Activated T-cell treated with anti-CD3 and anti-CD28 coated beads, Interleukin-2, amount 50 U/mL, for 4 hours (primary cell): Measurements from ENCODE around the gene MYO5B. TPM values are rescaled to one million over a fixed set of nuclear protein-coding genes. Genes with fewer than 3 reads are reported as not detected.

Experiments used
- ATAC-seq, 2 donors: fragments of 200-7000 bp; cut with Tn5 transposase; one replicate each; pipeline ENCODE4 v1.10.0; 2021
- DNase-seq: peaks from one replicate; pipeline ENCODE4 v3.0.0-alpha.2; 2020
- H3K27me3 Mint-ChIP-seq: one replicate; pipeline ENCODE4 v1.8.0; 2021; ENCODE audit warnings: low read depth, mixed read lengths
- H3K36me3 Mint-ChIP-seq: one replicate; pipeline ENCODE4 v1.8.0; 2022; ENCODE audit warnings: mixed read lengths; ENCODE audit not compliant: insufficient read depth
- H3K4me1 Mint-ChIP-seq: one replicate; pipeline ENCODE4 v1.8.0; 2021; ENCODE audit warnings: low read depth, mixed read lengths
- H3K4me3 Mint-ChIP-seq: one replicate; pipeline ENCODE4 v1.8.0; 2021; ENCODE audit warnings: mild to moderate bottlenecking, moderate library complexity, mixed read lengths
- H3K9me3 Mint-ChIP-seq: one replicate; pipeline ENCODE4 v1.8.0; 2021; ENCODE audit warnings: mixed read lengths
- total RNA-seq, 3 donors: library from RNA; stranded (reverse); gene quantifications; one replicate each; pipeline ENCODE4 v1.2.1, GENCODE V29; 2021

The MYO5B gene
- total RNA-seq, 3 donors from 2014 or later, result 0.13 to 0.14 (median 0.13) TPM

DNA sequence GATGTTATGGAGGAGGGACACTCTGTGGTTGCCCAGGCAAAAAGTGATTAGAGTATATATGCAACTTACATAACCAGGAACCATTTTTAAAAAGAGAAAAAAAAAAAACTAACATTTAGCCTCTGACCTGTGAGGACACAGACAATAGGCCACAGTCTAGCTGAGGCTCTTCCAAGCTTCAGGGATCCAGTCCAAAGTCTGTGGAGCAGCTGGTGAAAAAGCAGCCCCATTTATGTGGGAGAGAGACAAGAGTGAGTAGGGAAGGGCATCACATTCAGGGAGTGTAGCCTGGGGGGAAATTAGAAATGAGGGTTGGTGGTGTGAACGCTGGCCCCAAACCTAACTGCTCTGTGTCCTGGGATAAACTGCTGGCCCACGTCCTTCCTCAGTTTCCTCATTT is 122.8 kb downstream of the MYO5B start:
- peaks cover 8% of the 10 kb centered on the region for H3K4me1 Mint-ChIP-seq
- H3K36me3 Mint-ChIP-seq, result no peaks in the 10 kb centered on the region
- no peak overlapping the region for H3K4me3 Mint-ChIP-seq
- H3K9me3 Mint-ChIP-seq, result no peaks in the 10 kb centered on the region
- ATAC-seq, result no peak
- DNase-seq, result no peak
- peaks cover 7% of the 10 kb centered on the region for H3K27me3 Mint-ChIP-seq

DNA sequence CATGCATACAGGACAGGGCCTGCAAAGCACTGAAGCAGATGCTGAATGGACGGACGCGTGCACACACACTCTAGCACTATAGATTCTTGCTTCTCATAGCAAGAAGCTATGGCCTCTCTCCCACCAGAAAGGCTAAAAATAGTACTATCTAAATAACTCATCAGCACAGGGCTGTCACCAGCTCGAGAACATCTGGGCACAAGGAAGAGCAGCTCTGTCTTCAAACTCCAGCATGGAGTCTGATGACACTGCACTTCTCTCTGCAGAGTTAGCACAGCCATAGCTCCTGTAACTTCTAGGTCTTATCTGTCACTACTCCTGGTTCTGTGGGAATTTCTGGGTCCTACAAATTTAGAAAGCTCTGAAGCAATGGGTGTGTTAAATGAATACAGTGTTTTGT is 123.5 kb downstream of the MYO5B start:
- Mint-ChIP-seq H3K4me1 (peaks cover 8% of the 10 kb centered on the region), H3K27me3 (peaks cover 7% of the 10 kb centered on the region), H3K9me3 (no peaks in the 10 kb centered on the region), H3K4me3 (no peak overlapping the region), H3K36me3 (no peaks in the 10 kb centered on the region)
- ATAC-seq, result no peak
- no peak for DNase-seq

DNA sequence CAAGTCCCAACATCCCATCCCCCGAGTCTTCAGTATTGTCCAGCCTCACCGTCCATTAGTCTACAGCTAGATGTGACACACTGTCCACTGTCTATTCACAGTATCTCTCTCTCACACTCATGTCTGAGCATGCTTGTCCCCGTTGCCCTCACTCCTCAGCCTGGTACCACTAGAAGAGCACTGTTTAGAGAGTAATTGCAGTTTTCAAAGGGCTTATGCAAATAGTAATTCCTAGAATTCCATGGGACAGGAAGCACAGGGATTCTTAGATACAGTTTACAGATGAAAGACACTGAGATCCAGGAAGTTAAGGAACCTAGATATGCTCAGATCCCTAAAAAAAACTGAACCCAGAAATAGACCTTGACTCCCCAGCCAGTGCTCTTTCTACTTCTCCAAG is 125.5 kb downstream of the MYO5B start:
- H3K27me3 Mint-ChIP-seq, result peaks cover 3% of the 10 kb centered on the region
- H3K4me1 Mint-ChIP-seq, result no peaks in the 10 kb centered on the region
- ATAC-seq (no peak), DNase-seq (no peak)
- no peak overlapping the region for H3K4me3 Mint-ChIP-seq
- no peaks in the 10 kb centered on the region for H3K9me3 Mint-ChIP-seq
- no peaks in the 10 kb centered on the region for H3K36me3 Mint-ChIP-seq

DNA sequence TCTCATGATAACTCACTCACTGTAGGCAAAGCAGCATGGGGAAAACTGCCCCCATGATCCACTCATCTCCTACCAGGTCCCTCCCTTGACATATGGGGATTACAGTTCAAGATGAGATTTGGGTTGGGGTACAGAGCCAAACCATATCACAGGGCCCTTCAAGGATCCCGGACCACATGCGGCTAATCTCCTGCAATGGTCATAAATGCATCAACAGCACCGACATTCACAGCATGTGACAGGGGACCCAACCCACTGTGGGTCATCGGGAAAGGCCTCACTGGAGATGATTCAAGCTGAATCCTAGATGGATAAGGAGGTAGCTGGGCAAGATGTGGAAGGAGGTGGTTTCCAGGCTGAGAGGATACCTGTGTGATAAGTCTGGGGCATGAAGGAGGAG is 129.4 kb downstream of the MYO5B start:
- Mint-ChIP-seq H3K9me3 (no peaks in the 10 kb centered on the region), H3K4me3 (no peak overlapping the region), H3K36me3 (no peaks in the 10 kb centered on the region), H3K4me1 (no peaks in the 10 kb centered on the region), H3K27me3 (peaks cover 6% of the 10 kb centered on the region)
- DNase-seq (no peak), ATAC-seq (no peak)

DNA sequence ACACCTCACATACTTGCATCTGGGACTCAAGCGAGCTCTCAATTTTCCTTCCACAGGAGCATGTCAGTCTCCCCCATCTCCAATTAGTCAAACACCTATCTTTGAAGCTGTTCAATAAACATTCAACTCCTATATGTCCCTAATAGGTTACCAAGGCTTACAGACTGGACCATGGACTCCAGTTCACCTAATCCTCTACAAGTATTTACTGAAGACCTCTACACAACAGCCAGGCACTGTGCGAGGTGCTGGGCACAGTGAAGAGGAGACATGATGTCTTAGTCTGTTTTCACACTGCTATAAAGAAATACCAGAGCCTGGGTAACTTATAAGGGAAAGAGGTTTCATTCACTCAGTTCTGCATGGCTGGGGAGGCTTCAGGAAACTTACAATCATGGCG is 129.9 kb downstream of the MYO5B start:
- Mint-ChIP-seq H3K9me3 (no peaks in the 10 kb centered on the region), H3K36me3 (no peaks in the 10 kb centered on the region), H3K27me3 (peaks cover 6% of the 10 kb centered on the region), H3K4me3 (no peak overlapping the region), H3K4me1 (no peaks in the 10 kb centered on the region)
- DNase-seq (no peak), ATAC-seq (no peak)

DNA sequence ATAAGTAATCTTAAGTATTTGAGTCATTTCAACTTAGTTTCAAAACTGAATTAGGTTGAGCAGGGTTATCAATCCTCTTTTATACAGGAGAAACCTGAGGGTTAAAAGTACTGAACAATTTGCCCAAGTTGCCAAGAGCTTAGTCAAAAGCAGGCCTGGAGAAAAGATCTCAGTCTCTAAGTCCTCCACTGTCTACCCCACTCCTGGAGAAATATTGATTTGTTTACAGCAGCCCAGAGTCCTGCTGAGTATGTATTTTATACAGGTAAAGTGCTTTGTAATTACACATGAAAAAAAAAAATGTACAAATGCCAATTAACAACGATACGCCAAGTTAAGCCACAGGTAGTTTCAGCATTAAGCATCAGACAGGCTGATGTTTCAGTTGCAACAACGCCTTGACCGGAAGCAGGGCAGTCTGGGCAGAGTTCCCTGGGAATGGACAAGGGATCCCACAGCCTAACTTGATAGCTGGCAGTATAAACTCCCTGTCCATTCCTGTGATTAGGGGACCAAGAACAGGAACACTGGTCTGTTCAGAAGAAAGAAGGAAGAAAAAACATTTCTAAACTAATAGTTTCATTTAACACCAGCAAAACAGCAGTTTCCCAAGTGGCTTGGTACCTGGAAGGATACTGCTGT is 132.9 kb downstream of the MYO5B start:
- Mint-ChIP-seq H3K27me3 (peaks cover 12% of the 10 kb centered on the region), H3K4me1 (no peaks in the 10 kb centered on the region), H3K36me3 (no peaks in the 10 kb centered on the region), H3K4me3 (no peak overlapping the region), H3K9me3 (no peaks in the 10 kb centered on the region)
- ATAC-seq, result no peak
- DNase-seq, result no peak

DNA sequence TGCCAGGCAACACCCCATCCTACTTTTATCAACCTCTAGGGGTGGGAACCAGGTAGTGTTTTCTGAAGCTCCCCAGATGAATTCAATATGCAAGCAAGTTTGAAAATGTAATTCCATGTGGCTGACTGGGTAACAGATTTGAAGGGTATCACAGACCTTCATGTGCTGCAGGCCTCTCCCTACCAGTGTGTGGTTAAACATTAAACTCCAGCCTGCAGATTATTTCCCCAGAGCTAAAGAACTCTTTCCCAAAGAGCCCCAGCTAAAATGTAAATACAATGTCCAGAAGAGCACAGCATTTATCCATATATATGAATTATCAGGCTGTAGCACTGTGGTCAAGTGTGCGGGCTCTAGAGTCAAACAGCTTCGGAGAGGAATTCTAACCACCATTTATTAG is 134.1 kb downstream of the MYO5B start:
- Mint-ChIP-seq H3K27me3 (peaks cover 12% of the 10 kb centered on the region), H3K4me3 (no peak overlapping the region), H3K9me3 (no peaks in the 10 kb centered on the region), H3K36me3 (no peaks in the 10 kb centered on the region), H3K4me1 (no peaks in the 10 kb centered on the region)
- no peak for ATAC-seq
- no peak for DNase-seq

DNA sequence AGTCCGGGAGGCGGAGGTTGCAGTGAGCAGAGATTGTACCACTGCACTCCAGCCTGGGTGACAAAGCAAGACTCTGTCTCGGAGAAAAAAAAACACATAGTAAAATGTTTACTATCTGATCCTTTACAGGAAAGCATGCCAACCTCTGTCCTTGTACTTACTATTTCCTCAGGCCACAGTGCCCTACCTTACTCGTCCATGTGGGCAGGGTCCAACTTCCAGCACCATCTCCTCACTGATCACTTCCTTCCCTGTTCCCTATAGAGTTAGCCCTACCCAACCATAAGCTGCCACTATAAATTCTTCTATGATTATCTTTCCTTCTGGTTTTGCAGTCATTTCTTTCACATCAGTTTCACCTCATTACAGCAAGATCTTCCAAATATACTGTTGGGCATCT is 136.2 kb downstream of the MYO5B start:
- no peak for ATAC-seq
- Mint-ChIP-seq H3K27me3 (peaks cover 14% of the 10 kb centered on the region), H3K9me3 (no peaks in the 10 kb centered on the region), H3K4me3 (no peak overlapping the region), H3K36me3 (no peaks in the 10 kb centered on the region), H3K4me1 (no peaks in the 10 kb centered on the region)
- no peak for DNase-seq

DNA sequence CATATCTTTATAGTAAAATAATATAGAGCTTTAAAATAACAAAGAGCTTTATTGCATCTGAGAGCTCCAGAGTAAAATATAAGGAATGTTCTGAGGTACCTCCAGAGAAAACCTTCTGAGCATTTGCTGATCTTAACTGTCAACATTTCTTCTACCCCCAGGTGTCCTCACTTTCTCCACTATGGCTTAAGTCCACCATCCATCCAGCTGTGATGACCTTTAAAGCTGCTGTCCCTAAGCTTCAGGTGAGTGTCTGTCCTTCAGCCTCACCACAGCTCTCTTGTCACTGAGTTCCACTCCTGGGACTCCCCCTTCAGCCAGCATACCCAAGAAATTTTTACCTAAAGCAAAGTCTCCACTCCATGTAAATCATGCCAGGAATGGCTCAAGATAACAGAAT is 137.9 kb downstream of the MYO5B start:
- Mint-ChIP-seq H3K9me3 (no peaks in the 10 kb centered on the region), H3K4me3 (no peak overlapping the region), H3K36me3 (no peaks in the 10 kb centered on the region), H3K4me1 (no peaks in the 10 kb centered on the region), H3K27me3 (peaks cover 9% of the 10 kb centered on the region)
- no peak for ATAC-seq
- no peak for DNase-seq

DNA sequence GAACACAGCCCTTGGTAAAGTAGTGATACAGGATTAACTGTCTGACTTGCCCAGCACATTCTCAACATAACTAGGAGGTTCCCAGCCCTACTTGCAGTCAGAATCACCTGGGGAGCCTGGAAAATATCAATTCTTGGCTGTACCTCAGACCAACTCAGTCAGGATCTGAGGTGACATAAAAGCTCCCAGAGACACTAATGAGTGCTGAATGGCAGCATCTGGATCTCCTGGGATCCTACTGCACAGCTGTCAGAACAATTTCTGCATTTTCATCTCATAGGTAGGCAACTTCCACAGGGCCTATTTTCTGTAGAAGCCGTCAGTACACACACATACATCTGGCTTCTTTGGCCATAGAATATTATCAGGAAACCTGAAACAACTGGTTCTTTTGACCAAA is 138.8 kb downstream of the MYO5B start:
- Mint-ChIP-seq H3K36me3 (no peaks in the 10 kb centered on the region), H3K4me1 (no peaks in the 10 kb centered on the region), H3K4me3 (no peak overlapping the region), H3K27me3 (peaks cover 12% of the 10 kb centered on the region), H3K9me3 (no peaks in the 10 kb centered on the region)
- DNase-seq (no peak), ATAC-seq (no peak)

DNA sequence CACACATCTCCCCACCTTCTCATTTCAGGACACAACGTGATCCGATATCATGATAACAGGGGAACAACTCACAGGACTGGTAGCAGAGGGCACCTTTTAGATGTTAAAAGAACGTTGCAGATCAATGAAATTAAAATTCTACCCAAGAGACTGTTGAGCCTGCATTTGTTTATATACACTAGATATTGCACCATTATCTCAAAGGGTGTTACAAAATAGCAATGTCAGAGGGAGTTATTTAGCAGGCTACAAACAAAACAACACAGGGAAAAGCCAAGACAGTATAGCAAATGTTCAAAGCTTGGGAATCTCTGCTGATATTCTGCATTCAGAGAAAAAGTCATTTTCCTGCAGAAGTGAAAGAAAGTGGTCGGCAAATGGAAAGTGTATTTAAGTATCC is 139.5 kb downstream of the MYO5B start:
- Mint-ChIP-seq H3K36me3 (no peaks in the 10 kb centered on the region), H3K27me3 (peaks cover 12% of the 10 kb centered on the region), H3K4me1 (no peaks in the 10 kb centered on the region), H3K9me3 (no peaks in the 10 kb centered on the region), H3K4me3 (no peak overlapping the region)
- DNase-seq, result no peak
- no peak for ATAC-seq

DNA sequence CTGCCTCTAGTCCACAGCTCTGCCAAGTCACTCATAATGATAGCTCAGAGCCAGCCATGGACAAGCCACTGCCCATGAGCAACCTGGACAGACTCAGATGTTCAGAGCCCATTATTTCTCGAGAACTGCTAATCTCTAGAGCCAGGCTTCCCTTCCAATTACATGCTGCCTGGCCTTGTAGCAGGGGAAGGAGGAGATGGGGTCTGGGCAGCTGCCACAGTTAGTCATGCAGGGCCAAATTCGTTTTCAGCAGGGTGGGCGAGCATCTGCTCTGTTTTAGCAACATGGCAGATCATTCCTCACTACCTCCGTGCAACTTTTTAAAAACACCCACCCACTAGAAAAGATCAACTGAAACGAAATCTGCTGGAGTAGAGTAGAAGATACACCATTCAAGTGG is 141.8 kb downstream of the MYO5B start:
- ATAC-seq (no peak), DNase-seq (no peak)
- Mint-ChIP-seq H3K27me3 (peaks cover 6% of the 10 kb centered on the region), H3K4me1 (no peaks in the 10 kb centered on the region), H3K4me3 (no peak overlapping the region), H3K36me3 (no peaks in the 10 kb centered on the region), H3K9me3 (no peaks in the 10 kb centered on the region)

DNA sequence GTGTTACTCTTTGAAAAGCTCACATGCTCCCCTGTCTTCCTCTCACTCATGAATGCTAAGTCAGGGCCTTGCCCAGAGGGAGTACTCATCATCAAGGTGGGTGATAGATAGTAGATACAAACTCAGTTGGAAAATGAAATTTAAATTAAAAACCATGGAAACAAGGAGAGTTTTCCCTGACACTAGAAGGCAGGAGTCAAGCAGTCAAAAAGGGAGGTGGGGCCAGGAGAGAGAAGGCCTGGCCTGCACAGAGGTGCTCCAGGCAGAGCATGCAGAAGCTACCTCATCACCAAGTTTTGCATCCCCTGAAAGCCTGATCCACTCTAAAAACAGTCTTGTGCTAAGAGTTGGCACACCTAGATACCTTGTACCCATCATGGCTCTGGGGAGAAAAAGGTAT is 143.7 kb downstream of the MYO5B start:
- Mint-ChIP-seq H3K4me1 (no peaks in the 10 kb centered on the region), H3K27me3 (peaks cover 7% of the 10 kb centered on the region), H3K36me3 (no peaks in the 10 kb centered on the region), H3K4me3 (no peak overlapping the region), H3K9me3 (no peaks in the 10 kb centered on the region)
- DNase-seq, result no peak
- ATAC-seq, result no peak

DNA sequence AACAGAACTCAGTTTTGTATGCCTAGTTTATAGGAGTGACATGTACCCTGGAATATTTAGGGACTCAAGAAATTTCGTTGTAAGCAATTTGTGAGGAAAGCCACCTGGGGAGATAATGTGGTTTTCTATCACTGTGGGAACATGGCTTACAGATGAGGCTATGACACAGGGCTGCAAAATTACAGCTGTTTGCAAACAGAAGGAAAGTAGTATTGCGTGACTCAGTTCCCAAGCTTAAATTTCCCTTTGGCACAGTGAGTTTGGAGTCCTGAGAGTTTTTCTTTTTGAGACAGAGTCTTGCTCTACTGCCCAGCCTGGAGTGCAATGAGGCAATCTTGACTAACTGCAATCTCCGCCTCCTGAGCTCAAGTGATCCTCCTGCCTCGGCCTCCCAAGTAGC is 149.8 kb downstream of the MYO5B start:
- no peaks in the 10 kb centered on the region for H3K4me1 Mint-ChIP-seq
- ATAC-seq (no peak), DNase-seq (no peak)
- peaks cover 18% of the 10 kb centered on the region for H3K27me3 Mint-ChIP-seq
- H3K4me3 Mint-ChIP-seq, result no peak overlapping the region
- H3K36me3 Mint-ChIP-seq, result no peaks in the 10 kb centered on the region
- H3K9me3 Mint-ChIP-seq, result no peaks in the 10 kb centered on the region

DNA sequence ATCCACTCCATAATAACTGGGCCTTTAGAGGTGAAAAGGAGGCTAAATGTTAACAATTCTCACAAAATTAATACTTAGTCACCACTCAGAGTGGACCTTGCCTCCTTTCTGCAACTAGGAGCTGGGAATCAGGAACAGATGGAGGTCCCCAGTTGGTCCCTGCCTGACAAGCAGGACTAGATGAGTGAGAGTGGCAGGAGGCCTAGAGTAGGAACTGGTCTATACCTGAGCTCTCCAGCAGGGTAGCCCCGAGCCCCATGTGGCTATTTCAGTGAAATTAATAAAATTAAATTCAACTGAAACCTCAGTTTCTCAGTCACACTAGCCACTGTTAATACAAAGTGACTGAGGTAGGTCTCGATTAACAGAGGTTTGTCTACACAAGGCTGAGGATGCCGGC is 150.5 kb downstream of the MYO5B start:
- ATAC-seq (no peak), DNase-seq (no peak)
- Mint-ChIP-seq H3K36me3 (no peaks in the 10 kb centered on the region), H3K27me3 (peaks cover 21% of the 10 kb centered on the region), H3K9me3 (no peaks in the 10 kb centered on the region), H3K4me1 (no peaks in the 10 kb centered on the region), H3K4me3 (no peak overlapping the region)

DNA sequence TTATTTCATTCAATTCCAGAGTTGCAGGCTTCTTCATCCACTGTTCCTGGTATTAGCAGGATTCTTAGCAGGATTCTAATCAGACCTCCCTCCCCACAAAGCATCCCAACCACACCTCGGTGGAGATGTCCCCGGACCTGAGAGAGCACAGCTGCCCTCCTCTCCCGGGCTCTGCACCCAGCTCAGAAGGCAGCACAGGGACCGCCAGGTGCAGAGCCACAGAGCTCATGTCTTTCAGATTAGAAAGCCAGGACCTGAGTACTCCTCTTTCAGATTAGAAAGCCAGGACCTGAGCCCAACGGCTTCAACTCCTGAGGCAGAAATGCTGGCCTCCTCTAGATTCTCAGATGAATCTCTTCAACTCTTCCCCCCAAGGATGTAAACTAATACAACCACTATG is 152.3 kb downstream of the MYO5B start:
- ATAC-seq, result no peak
- Mint-ChIP-seq H3K4me1 (peaks cover 1% of the 10 kb centered on the region), H3K27me3 (peaks cover 23% of the 10 kb centered on the region), H3K36me3 (no peaks in the 10 kb centered on the region), H3K9me3 (no peaks in the 10 kb centered on the region), H3K4me3 (no peak overlapping the region)
- DNase-seq, result no peak
